Kidney epithelial cell (primary cell): ENCODE measurements around the gene CENPP. TPM values are rescaled to one million over a fixed set of nuclear protein-coding genes. Genes with fewer than 3 reads are reported as not detected.

Experiments
- DNase-seq: peaks from one replicate; pipeline ENCODE4 v3.0.0-alpha.2; 2010; ENCODE audit warnings: low read depth
- H3K27me3 ChIP-seq: 2 replicates; pipeline ENCODE4 v1.6.0; 2011; ENCODE audit warnings: low read length; ENCODE audit not compliant: control insufficient read depth, insufficient read depth
- H3K36me3 ChIP-seq: 2 replicates; pipeline ENCODE4 v1.5.1; 2011; ENCODE audit warnings: low read length; ENCODE audit not compliant: control insufficient read depth, insufficient read depth
- H3K4me3 ChIP-seq: 2 replicates; pipeline ENCODE4 v1.5.1; 2011; ENCODE audit warnings: low read depth, mild to moderate bottlenecking, control low read depth, low read length
- CTCF ChIP-seq: IDR thresholded peaks from 2 replicates; pipeline ENCODE4 v1.5.1; 2011; ENCODE audit warnings: mild to moderate bottlenecking, moderate library complexity, low read length, control low read depth, inconsistent platforms; ENCODE audit not compliant: insufficient read depth, poor library complexity, severe bottlenecking
- total RNA-seq: library from RNA; depleted of rRNA; stranded (reverse); fragments of >200 nt; gene quantifications from 2 replicates; pipeline ENCODE4 v1.2.3, GENCODE V29; 2015

CENPP gene
- total RNA-seq, 1 donor from 2014 or later, result 1.4 TPM

- no peaks in the 10 kb centered on the region for H3K27me3 ChIP-seq
- no peak overlapping the region for H3K4me3 ChIP-seq
- no peaks in the 10 kb centered on the region for H3K36me3 ChIP-seq
- TF ChIP-seq CTCF, result no peak
- DNase-seq, result no peak
Measured at GRCh38 chr9:92446536-92446935, 120.8 kb downstream of the CENPP start.

GRCh38 chr9:92455217-92455616, 129.5 kb downstream of the CENPP start:
- no peak for DNase-seq
- H3K4me3 ChIP-seq, result no peak overlapping the region
- peak; percentile 44 for TF ChIP-seq CTCF

DNA sequence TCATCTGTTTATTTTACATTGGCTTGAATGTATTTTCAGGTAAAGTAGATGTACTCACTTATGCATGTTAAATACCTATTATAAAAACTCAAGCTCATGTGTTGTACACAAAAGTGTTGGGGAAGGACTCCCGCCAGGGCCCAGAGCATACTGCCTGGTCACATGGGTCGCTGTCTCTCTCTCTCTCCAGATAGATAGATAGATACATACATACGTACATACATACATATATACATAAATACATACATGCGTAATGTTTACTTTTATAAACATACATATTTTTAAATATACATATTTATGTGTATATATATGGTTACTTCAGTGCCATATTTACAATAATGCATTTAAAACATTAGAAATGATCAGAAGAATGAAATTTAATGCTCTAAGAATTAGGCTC, 131.8 kb downstream of the CENPP start:
- H3K27me3 ChIP-seq, result no peaks in the 10 kb centered on the region
- TF ChIP-seq CTCF, result no peak
- no peaks in the 10 kb centered on the region for H3K36me3 ChIP-seq

More at GRCh38 chr9:92455217-92455616, 129.5 kb downstream of the CENPP start:
- Histone ChIP-seq H3K27me3 (no peaks in the 10 kb centered on the region), H3K36me3 (no peaks in the 10 kb centered on the region)

GRCh38 chr9:92463387-92463786, 137.6 kb downstream of the CENPP start:
- no peak for TF ChIP-seq CTCF
- no peaks in the 10 kb centered on the region for H3K36me3 ChIP-seq
- DNase-seq, result no peak
- H3K27me3 ChIP-seq, result no peaks in the 10 kb centered on the region
- no peak overlapping the region for H3K4me3 ChIP-seq

More for the DNA sequence above, 131.8 kb downstream of the CENPP start:
- no peak overlapping the region for H3K4me3 ChIP-seq
- no peak for DNase-seq

DNA sequence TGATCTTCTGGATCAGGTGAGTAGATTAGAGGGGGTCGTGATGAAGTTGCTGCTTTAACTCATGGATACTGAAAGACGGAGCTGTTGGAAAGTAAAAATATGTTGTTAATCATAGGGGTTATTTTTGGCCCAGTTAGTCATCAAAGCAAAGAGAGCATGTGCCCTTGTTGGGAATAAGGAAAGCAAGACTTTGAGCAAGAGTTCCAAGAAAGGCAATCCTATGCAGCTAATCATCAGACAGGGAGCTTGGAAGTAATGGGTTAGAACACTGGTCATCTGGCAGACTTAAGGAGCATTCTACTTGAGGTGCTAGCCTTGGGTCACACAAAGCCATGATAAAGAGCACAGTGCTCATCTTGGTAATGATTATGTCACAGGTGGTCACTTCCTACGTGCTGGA, 138.2 kb downstream of the CENPP start:
- TF ChIP-seq CTCF, result no peak
- Histone ChIP-seq H3K27me3 (no peaks in the 10 kb centered on the region), H3K36me3 (no peaks in the 10 kb centered on the region), H3K4me3 (no peak overlapping the region)
- peak; percentile 47 for DNase-seq

DNA sequence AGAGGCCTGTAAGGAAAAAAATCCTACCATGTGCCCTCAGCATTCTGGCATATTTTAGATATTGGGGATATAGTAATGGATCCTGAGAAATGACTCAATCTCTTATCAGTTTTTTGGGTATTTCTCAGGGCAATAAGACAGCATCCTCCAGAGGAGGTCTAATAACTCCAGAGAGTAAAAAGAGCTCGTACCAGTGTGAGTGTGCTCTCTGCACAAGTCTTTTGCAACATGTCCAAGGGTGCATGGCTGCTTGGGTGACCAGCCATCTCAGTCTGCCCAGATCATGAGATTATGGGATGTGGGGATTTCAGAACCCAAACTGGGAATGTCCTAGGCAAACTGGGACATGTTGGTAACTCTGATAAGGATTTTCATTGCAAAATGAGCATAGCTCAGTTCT, 141.3 kb downstream of the CENPP start:
- TF ChIP-seq CTCF, result no peak
- Histone ChIP-seq H3K36me3 (no peaks in the 10 kb centered on the region), H3K4me3 (no peak overlapping the region), H3K27me3 (no peaks in the 10 kb centered on the region)
- DNase-seq, result no peak
